Subcutaneous adipose tissue (tissue), 4 donors: ENCODE data around the gene SLC22A16. TPM values are rescaled to one million over a fixed set of nuclear protein-coding genes. Genes with fewer than 3 reads are reported as not detected.

Experiments used
- CTCF ChIP-seq: fragments of 450-650 bp; IDR thresholded peaks from one replicate; pipeline ENCODE4 v1.5.1; 2016; ENCODE audit warnings: low read depth, mild to moderate bottlenecking, control low read depth, antibody characterized with exemption, moderate library complexity
- total RNA-seq, 4 donors: library from RNA; depleted of rRNA; stranded (reverse); fragments of >200 nt; gene quantifications; one replicate each; pipeline ENCODE4 v1.1.0, GENCODE V29; 2016

SLC22A16 gene
- total RNA-seq, 4 donors from 2014 or later = 2.2 to 9.3 (median 4.2) TPM; not detected in 1

GRCh38 chr6:110458476-110458875 lies 17.9 kb downstream of the SLC22A16 start:
- TF ChIP-seq CTCF = no peak

GRCh38 chr6:110456694-110457093 lies 19.7 kb downstream of the SLC22A16 start:
- no peak for TF ChIP-seq CTCF

GRCh38 chr6:110449541-110449895 lies 26.9 kb downstream of the SLC22A16 start:
- no peak for TF ChIP-seq CTCF

- TF ChIP-seq CTCF = no peak
Observed at GRCh38 chr6:110448846-110449540, 27.4 kb downstream of the SLC22A16 start.

GRCh38 chr6:110447761-110448160 lies 28.7 kb downstream of the SLC22A16 start:
- TF ChIP-seq CTCF = no peak

GRCh38 chr6:110446405-110446804 lies 30.0 kb downstream of the SLC22A16 start:
- no peak for TF ChIP-seq CTCF

GRCh38 chr6:110440026-110440425 lies 36.4 kb downstream of the SLC22A16 start:
- TF ChIP-seq CTCF = no peak
